GM21447 (cell line): ENCODE measurements around the gene CHL1.

Experiments used
- ATAC-seq: cut with Tn5 transposase; IDR thresholded peaks from one replicate; pipeline ENCODE4 v1.9.1; 2021; ENCODE audit not compliant: unreplicated experiment

The CHL1 gene

DNA sequence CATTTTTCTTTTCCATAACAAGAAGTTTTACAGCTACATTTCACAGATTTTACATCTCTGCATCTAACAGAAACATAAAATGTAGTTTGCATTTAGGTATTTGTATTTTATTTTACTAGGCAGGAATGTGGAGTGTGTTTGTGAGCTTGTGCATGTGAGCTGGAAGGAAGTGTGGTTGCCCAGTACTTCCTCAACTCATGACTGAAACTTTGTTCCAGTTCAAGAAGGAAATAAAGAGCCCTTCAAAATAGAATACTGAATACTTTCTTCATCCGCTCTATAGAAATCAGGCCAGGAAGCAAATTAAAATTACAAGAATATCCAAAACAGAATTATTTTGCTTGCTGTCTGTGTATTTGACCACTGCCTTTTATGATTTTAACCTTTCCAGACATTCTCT is 81.3 kb downstream of the CHL1 start:
- ATAC-seq, result peak; percentile 25

DNA sequence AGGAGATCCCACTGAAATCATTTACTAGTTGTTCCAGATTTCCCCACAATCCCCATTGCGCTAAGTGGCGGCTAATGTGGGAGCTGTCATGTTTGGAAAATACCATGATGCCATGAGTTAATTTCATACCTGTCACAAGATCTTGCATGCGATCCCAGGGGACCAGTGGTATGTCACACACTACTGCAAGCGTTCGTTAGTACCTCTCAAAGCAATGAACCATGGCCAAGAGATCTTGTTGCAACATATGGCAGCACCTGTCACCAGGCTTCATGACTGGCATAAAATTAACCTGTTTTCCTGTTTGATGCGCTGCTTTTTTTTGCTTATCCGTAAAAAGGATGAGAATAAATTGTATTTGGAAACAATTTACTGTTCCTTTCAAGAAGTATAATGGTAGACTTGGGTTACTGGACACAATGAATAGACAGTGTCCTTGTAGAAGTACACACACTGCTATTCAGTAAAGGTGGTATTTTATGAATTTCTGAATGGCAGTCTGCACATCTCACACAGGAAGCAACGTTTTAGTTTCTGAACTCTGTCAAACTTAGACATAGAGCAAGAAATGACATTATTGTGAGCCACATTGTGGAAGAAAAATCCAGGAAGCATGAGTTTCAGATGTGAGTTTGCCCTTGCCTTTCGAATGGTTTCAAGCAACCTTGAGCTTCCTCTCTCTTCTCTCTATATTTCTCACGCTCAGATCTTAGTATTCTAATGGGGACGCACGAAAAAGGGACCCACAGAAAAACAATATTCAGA is 81.9 kb downstream of the CHL1 start:
- ATAC-seq, result peak; percentile 77

DNA sequence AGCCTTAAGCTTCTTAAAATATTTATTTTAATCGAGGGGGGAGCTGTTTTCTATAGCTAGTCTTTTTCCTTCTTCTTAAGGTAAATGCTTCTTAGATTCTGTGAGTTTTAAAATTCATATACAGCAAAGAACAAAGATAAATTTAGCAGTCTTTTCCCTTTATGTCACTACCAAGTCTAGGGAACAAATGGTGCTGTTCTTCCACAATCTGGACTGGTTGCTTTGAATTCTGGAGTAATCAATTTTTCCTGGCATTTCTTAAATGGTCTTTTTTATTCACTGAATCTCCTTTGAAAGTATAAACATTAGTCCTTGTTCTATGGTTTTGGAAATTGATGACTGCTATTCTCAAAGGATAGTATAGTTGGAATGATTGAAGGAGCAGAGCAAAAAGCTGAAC is 82.8 kb downstream of the CHL1 start:
- no peak for ATAC-seq

- ATAC-seq, result no peak
These were observed 84.1 kb downstream of the CHL1 start for GRCh38 chr3:280681-281080.

DNA sequence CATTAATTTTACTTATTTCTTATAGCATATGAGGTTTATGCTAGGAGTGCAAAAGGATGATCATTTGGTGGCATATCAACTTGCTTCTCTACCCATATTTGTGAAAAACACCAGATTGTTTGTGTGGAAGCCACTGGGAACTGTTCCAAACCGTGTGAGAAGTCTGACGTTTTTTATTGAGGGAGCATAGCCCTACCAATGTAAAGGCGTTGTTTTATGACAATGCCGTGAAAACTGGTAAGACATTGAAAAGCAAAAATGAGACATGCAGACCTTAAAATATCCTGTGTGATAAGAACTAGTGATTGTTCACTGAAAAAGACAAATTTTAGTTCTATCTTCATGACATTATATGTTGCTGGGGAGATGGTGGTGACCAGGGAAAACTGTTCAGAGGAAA is 87.8 kb downstream of the CHL1 start:
- ATAC-seq, result no peak

DNA sequence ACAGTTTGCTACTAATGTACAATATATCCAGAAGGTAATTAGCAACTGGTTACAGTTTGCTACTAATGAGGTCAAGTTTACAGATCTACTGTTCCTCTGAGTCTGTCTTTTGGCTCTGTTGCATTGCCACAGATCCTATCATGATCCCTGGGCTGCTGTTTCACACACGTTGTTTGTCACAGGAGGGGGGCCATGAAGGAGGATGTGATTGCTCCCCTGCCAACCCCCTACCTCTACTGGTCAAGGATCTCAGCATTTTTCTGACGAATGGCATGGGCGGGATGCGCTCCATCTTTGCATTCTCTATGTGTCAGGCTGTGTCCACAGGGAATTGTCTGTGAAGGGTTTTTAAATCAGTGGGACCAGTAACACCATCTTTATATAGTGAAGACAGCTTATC is 91.9 kb downstream of the CHL1 start:
- ATAC-seq, result no peak

DNA sequence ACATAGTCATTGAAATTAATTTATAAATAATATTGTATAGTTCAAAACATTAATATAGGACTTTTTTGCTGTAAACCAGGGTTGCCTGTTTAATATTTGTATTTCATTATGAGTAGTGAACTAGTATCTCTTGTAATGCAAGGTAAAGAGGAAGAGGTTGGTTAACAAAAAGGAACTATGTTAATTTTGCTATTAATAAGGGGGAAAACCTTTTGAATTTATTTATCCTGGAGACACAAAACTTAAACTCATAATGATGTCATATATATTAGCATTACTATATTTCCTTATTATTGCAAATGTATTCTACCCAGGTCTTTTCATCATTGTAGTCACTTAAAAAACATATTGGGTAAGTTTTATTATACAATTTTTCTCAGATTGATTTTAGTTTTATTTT is 94.5 kb downstream of the CHL1 start:
- no peak for ATAC-seq

DNA sequence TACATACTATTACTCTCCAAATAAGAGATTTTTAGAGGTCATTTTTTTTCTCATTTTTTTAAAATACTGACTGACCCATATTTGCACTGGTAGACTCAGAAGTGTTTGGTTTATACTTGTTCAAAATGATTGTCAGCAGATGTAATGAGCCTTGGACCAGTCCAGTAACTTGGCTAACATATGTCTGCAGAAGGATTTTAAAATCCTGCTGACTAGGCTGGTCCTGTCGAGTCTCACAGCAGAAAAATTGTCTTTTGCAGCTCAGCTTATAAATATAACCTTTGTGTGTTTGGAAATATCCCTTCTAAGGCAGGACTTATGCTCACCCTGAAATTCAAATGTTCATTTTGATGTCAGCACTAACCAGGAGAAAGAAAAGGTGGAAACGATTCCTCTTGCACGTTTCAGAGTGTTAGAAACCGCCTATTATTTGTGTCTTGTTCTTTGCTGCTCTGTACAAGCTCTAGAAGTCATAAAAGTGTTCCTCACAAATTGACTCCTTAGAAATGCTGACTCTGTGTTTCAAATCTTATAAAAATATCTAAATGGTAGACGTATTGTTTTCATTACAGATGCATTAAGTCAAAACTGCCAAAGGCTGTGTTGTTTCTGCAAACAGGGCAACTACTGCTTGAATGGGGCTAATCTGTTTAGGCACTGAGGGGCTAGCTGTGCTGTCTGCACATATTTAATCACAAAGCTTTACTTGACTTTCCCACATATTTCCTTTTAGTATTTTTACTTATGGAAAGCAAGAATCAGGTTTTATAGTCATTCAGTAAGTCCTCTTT is 95.3 kb downstream of the CHL1 start:
- ATAC-seq, result no peak

DNA sequence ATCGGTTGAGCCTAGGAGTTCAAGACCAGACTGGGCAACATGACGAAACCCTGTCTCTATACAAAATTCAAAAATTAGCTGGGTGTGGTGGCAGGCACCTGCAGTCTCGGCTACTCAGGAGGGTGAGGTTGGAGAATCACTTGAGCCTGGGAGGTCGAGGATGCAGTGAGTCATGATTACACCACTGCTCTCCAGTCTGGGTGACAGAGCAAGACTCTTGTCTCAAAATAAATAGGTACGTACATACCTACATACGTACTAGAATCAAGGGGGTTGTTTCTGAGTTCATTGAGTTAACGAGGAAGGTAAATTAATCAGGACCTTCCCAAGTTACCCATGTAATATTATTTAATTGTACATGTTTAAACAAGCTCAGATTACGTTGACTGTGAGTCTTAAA is 97.5 kb downstream of the CHL1 start:
- no peak for ATAC-seq

DNA sequence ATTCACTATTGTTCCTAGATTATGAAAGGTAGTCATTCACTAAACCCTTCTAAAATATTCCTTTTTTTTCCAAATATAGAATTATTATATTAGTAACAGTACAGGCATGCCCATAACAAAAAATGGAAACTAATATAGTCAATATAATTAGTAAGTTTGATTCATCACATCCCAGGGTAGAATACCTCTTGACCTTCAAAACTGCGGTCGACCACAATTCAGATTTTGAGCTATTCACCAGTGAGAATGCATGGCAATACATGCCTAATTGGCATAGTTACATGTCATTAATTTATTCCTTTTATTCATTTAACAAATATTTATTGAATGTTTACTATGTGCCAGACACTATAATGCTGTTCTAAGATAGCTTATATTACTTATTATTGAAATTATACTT is 98.0 kb downstream of the CHL1 start:
- no peak for ATAC-seq

DNA sequence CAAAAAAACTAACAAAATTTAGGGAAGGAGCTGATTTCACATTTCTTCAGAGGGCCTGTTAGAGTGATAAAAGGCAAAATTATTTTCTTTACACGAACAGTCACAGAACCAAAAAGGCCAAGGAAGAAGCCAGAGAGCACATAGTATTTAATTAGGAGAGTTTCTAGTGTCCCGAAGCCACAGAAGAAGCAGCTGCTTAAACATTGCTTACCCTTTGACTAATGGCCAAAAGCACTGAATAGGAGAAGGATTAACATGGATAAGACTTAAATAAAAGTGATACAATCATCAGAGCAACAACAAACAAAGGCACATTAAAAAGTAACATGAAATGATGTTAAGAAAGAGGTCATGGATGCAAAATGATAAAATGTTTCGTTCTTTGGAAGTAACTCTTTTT is 98.6 kb downstream of the CHL1 start:
- no peak for ATAC-seq

DNA sequence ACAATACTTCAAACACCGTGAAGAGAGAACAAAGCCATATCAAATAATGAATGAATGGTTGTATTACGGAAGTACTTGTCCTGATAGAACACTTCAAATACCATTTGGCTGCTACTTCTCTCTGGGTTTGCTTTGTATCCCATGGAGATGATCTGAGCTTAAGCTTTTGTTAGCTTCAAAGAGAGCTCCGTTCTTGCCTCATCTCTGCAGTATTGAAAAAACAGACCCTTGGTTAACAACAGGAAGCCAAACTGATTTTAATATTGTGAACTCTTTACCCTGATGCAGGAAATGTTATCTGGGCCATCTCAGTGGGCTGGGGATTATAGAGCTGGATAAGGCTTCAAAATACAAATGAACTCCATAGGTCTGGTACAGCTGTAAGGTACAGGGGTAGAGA is 101.0 kb downstream of the CHL1 start:
- no peak for ATAC-seq

DNA sequence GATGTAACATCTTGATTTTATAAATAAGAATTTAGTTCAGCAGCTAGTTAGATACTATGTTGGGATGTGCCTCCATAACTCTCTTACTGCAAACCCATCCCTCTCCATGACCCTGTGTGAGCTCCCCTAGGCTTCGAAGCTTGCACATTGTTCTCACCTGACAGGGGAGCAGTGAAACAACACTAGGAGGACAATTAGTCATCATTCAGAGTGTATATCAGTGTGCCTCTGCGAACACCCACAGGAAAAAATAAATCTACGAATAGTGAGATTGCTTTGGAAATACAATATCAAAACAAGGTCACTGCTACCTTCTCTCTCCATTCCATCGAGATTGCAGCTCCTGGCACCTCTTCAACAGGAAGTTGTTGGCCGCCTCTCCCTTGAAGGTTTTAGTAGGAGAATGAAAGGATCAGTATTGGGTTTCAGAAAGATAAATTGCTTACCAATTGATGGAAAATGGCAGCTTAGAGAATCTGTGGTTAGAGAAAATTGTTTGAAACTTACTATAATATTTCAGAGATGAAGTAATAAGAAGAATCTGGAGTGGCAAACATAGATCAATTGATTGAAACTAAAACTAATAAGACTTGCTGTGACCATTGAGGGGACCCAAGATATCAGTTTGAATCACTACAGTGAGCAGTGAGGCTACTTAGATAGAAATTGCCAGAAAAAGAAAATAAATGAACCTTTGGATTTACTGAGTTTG is 103.2 kb downstream of the CHL1 start:
- no peak for ATAC-seq

DNA sequence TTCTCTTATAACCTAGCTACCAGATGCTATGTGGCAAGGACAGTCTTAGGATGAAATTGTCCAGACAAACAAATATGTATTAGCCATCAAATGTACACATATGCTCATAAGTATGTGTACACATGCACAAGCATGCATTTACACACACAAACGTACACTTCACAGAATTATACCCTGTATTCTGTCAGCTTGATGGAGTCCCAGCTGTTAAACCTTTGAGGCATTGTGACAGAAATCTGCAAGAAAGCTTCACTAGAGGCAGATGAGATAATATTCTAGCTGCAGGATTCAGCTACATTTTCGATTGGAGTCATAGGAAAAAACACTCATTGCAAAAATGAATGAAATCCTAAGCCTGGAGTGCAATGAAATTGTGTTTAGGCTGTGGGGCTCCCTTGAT is 110.6 kb downstream of the CHL1 start:
- no peak for ATAC-seq

DNA sequence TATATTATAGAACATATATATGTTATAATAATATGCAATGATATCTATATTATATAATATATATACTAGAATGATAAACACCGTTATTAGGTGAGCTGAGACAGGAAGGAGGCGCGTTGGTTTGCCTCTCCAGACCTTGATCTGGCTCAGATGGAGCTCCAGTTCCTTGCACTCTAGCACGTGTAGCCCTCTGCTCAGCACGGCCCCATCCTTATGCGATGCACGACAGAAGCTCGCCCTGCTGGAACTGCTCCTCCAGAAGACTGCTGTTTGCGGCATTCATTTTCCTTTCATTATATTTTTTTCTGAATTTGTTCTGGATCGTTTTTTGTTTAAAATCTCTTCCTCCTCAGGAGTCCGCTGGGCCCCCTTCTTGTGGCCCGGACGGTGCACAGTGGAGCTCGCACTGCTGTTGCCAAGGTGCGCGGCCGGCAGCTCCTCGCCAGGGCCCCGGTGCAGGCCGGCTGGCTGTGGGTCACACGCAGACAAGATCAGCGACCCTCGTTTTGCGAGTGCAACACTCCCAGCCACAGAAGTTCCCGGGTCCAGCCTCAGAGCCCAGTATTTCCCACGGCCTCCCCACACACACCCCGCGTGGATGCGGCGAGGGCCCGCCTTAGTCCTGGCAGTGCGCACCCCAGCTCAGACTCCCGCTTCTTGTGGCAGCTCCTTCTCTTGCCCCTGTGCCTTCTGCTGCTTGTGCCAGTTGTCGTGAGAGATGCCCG is 112.2 kb downstream of the CHL1 start:
- ATAC-seq, result no peak

- ATAC-seq, result no peak
These were observed 115.7 kb downstream of the CHL1 start for GRCh38 chr3:312160-312733.

DNA sequence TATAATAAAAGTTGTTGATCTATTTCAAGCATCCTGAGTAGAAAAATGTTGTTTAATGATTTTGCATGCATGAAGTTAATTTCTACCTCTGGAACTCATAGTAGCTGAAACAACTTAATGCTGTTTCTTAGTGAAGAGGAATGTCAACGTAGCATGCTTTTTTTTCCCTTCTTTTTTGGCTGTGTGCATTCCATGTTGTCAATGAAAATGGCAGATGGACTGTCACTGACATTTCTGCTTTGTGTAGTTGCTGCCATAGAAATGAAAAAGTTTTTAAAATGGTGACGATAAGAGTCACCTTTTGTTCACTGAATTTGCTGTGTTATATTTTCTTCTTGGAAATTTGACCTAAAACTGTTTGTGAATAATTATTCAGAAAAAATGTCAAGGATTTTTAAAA is 116.3 kb downstream of the CHL1 start:
- ATAC-seq, result no peak

GRCh38 chr3:317012-317411 is 120.4 kb downstream of the CHL1 start:
- ATAC-seq, result no peak

DNA sequence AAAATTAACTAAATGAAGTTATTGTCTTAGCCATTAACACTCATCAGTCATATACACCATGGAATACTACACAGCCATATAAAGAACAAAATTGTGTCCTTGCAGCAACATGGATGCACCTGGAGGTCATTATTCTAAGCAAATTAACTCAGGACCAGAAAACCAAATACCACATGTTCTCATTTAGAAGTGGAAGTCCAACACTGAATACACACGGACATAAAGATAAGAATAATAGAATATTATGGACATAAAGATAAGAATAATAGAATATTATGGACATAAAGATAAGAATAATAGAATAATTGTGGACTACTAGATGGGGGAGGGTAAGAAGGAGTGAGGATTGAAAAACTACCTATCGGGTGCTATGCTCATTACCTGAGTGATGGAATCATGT is 122.3 kb downstream of the CHL1 start:
- no peak for ATAC-seq

- ATAC-seq, result no peak
These were observed 127.9 kb downstream of the CHL1 start for GRCh38 chr3:324423-324822.

GRCh38 chr3:325495-325894 is 128.9 kb downstream of the CHL1 start:
- no peak for ATAC-seq
